GM19395 (cell line): Measurements from ENCODE around the gene SNTG2.

Experiments
- ATAC-seq: cut with Tn5 transposase; IDR thresholded peaks from one replicate; pipeline ENCODE4 v1.9.1; 2021; ENCODE audit warnings: mild to moderate bottlenecking, moderate library complexity; ENCODE audit not compliant: unreplicated experiment

Gene SNTG2

GRCh38 chr2:1170241-1170640, 219.6 kb downstream of the SNTG2 start:
- ATAC-seq: no peak

GRCh38 chr2:1170711-1171110, 220.1 kb downstream of the SNTG2 start:
- ATAC-seq: no peak

- ATAC-seq: no peak
Measured at GRCh38 chr2:1173528-1173927, 222.9 kb downstream of the SNTG2 start.

- ATAC-seq: no peak
Measured at GRCh38 chr2:1181893-1182292, 231.2 kb downstream of the SNTG2 start.

GRCh38 chr2:1183300-1183699, 232.7 kb downstream of the SNTG2 start:
- ATAC-seq: no peak

GRCh38 chr2:1186421-1186820, 235.8 kb downstream of the SNTG2 start:
- ATAC-seq: no peak

GRCh38 chr2:1187189-1187588, 236.5 kb downstream of the SNTG2 start:
- no peak for ATAC-seq

- no peak for ATAC-seq
Measured at GRCh38 chr2:1192121-1192520, 241.5 kb downstream of the SNTG2 start.

GRCh38 chr2:1193801-1194200, 243.2 kb downstream of the SNTG2 start:
- no peak for ATAC-seq

- no peak for ATAC-seq
Measured at GRCh38 chr2:1203772-1204171, 253.1 kb downstream of the SNTG2 start.

GRCh38 chr2:1205853-1206252, 255.2 kb downstream of the SNTG2 start:
- no peak for ATAC-seq

GRCh38 chr2:1207962-1208510, 257.4 kb downstream of the SNTG2 start:
- no peak for ATAC-seq

GRCh38 chr2:1208522-1208921, 257.9 kb downstream of the SNTG2 start:
- ATAC-seq: no peak

- ATAC-seq: no peak
Measured at GRCh38 chr2:1209246-1209645, 258.6 kb downstream of the SNTG2 start.

- no peak for ATAC-seq
Measured at GRCh38 chr2:1209761-1210160, 259.1 kb downstream of the SNTG2 start.

- ATAC-seq: no peak
Measured at GRCh38 chr2:1210352-1210751, 259.7 kb downstream of the SNTG2 start.

- no peak for ATAC-seq
Measured at GRCh38 chr2:1219901-1220573, 269.4 kb downstream of the SNTG2 start.

- no peak for ATAC-seq
Measured at GRCh38 chr2:1222056-1222455, 271.4 kb downstream of the SNTG2 start.

- ATAC-seq: no peak
Measured at GRCh38 chr2:1223791-1224190, 273.1 kb downstream of the SNTG2 start.

GRCh38 chr2:1224901-1225300, 274.3 kb downstream of the SNTG2 start:
- ATAC-seq: no peak

- no peak for ATAC-seq
Measured at GRCh38 chr2:1226766-1227165, 276.1 kb downstream of the SNTG2 start.

GRCh38 chr2:1227274-1227900, 276.7 kb downstream of the SNTG2 start:
- ATAC-seq: no peak
